ENCODE results near the gene AGPS. TPM values are rescaled to one million over a fixed set of nuclear protein-coding genes. Genes with fewer than 3 reads are reported as not detected.

AGPS gene
- total and polyA plus RNA-seq, 2 donors (not counting 1 experiment from before 2014, with no cell fraction given): 2.2 to 25.5 TPM

DNA sequence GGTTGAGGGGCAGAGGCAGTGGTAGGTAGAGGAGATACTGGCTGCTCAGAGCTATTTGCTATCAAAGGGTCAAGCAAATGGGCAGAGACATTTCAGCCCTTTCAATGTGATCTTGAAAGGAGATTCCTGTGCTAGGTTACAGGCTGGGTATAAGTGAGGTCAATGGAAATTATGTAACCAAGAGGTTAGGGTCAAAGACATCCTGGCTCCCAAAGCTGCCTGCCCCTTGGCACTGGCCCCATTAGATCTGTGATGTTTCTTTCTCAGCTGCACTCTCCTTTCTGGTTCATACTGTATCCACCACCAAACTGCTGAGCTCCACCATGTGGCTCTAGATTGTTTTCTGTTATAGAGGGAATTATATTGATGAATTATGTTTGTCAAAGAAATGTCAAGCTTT, 200.4 kb downstream of the AGPS start:
- POLR2A ChIA-PET: no interaction called here
- ATAC-seq (ENCODE audit: low read depth): no peak

DNA sequence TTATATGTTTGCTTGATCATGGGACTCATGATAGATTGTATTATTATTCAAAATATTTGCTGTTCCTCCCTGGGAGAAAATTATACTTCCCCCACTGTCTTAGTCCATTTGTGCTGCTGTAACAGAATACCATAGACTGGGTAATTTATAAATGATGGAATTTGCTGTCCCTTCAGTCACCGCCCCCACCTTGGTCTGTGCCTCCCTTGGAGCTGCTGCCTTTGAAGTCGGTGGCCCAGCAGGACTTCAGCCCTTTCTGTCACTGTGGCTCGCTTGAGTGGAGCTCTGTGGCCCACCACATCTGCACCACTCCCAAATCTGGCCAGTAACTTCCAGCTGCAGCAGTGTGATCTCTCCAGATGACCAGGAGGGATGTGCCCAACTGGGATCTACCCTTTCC, 200.8 kb downstream of the AGPS start:
- peaks cover 11% of the 10 kb centered on the region for H3K27me3 Mint-ChIP-seq
- H2AFZ ChIP-seq (ENCODE audit: insufficient read depth, low read depth, low read length, poor library complexity, severe bottlenecking): no peak overlapping the region
- H4K20me1 ChIP-seq (ENCODE audit: control insufficient read depth, insufficient read depth, low read length, poor library complexity, severe bottlenecking): no peaks in the 10 kb centered on the region
- H3K27ac Mint-ChIP-seq: no peak overlapping the region
- intact Hi-C loops (cut with micrococcal nuclease): no loop called here
- H3K4me2 ChIP-seq (replicated peaks; ENCODE audit: low read depth, low read length, poor library complexity, severe bottlenecking): no peak overlapping the region
- peaks cover 0 to 3% (median 0%) of the 10 kb centered on the region in 4 experiments for H3K27me3 ChIP-seq (replicated peaks in 1 of 4; ENCODE audit: control extremely low read depth in 1 of 4, control insufficient read depth in 3 of 4, insufficient read depth in 4 of 4, low read length in 3 of 4)
- no peaks in the 10 kb centered on the region for H3K4me1 Mint-ChIP-seq
- ChIA-PET CTCF (interaction anchor here (1.6 kb wide), 1 partner anchor 11 kb away, joined by 4 read pairs; no protein-coding TSS in a partner anchor), POLR2A (no interaction called here)
- H3K79me2 ChIP-seq (ENCODE audit: control insufficient read depth, insufficient read depth, low read length): no peaks in the 10 kb centered on the region
- H3K4me3 Mint-ChIP-seq: no peak overlapping the region
- no peaks in the 10 kb centered on the region for H3K9me3 Mint-ChIP-seq (ENCODE audit: insufficient read depth)
- no peaks in the 10 kb centered on the region for H3K4me1 ChIP-seq (ENCODE audit: control insufficient read depth in 2 of 2, insufficient read depth in 2 of 2, low read length in 2 of 2)
- H3K9me3 ChIP-seq (ENCODE audit: control extremely low read depth in 1 of 3, control insufficient read depth in 2 of 3, insufficient read depth in 1 of 3, low read length in 2 of 3): no peaks in the 10 kb centered on the region
- no peak overlapping the region for H3K4me3 ChIP-seq (ENCODE audit: control extremely low read depth in 1 of 5, extremely low read depth in 1 of 5, insufficient read depth in 1 of 5, low read depth in 2 of 5, low read length in 4 of 5)
- ATAC-seq (ENCODE audit: low read depth) (no peak), DNase-seq (no peak)
- H3K36me3 ChIP-seq (replicated peaks in 1 of 2; ENCODE audit: control extremely low read depth in 1 of 2, control insufficient read depth in 1 of 2, extremely low read depth in 1 of 2, insufficient read depth in 2 of 2, low read length in 1 of 2): no peaks in the 10 kb centered on the region
- H3K9ac ChIP-seq (ENCODE audit: low read length): no peak overlapping the region
- no peak for TF ChIP-seq EZH2 (IDR thresholded peaks at IDR 0.05; ENCODE audit: borderline replicate concordance, insufficient read depth, low read depth, low read length, poor library complexity, severe bottlenecking)
- TF ChIP-seq, protein P1, sequence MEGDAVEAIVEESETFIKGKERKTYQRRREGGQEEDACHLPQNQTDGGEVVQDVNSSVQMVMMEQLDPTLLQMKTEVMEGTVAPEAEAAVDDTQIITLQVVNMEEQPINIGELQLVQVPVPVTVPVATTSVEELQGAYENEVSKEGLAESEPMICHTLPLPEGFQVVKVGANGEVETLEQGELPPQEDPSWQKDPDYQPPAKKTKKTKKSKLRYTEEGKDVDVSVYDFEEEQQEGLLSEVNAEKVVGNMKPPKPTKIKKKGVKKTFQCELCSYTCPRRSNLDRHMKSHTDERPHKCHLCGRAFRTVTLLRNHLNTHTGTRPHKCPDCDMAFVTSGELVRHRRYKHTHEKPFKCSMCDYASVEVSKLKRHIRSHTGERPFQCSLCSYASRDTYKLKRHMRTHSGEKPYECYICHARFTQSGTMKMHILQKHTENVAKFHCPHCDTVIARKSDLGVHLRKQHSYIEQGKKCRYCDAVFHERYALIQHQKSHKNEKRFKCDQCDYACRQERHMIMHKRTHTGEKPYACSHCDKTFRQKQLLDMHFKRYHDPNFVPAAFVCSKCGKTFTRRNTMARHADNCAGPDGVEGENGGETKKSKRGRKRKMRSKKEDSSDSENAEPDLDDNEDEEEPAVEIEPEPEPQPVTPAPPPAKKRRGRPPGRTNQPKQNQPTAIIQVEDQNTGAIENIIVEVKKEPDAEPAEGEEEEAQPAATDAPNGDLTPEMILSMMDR (IDR thresholded peaks at IDR 0.05): no peak
- H3K27ac ChIP-seq (ENCODE audit: low read length in 2 of 2): no peak overlapping the region
- 100% methylated on average over 3 of the region's 3 CpGs for WGBS (ENCODE audit: insufficient coverage)

More for the DNA sequence above, 200.4 kb downstream of the AGPS start:
- Mint-ChIP-seq H3K9me3 (ENCODE audit: insufficient read depth) (no peaks in the 10 kb centered on the region), H3K4me3 (no peak overlapping the region), H3K4me1 (no peaks in the 10 kb centered on the region), H3K27me3 (peaks cover 11% of the 10 kb centered on the region), H3K27ac (no peak overlapping the region)
- H4K20me1 ChIP-seq (ENCODE audit: control insufficient read depth, insufficient read depth, low read length, poor library complexity, severe bottlenecking): no peaks in the 10 kb centered on the region
- H3K4me2 ChIP-seq (replicated peaks; ENCODE audit: low read depth, low read length, poor library complexity, severe bottlenecking): no peak overlapping the region
- H3K4me3 ChIP-seq (ENCODE audit: control extremely low read depth in 1 of 5, extremely low read depth in 1 of 5, insufficient read depth in 1 of 5, low read depth in 2 of 5, low read length in 4 of 5): no peak overlapping the region
- peaks cover 0 to 3% (median 0%) of the 10 kb centered on the region in 4 experiments for H3K27me3 ChIP-seq (replicated peaks in 1 of 4; ENCODE audit: control extremely low read depth in 1 of 4, control insufficient read depth in 3 of 4, insufficient read depth in 4 of 4, low read length in 3 of 4)
- no peak overlapping the region for H2AFZ ChIP-seq (ENCODE audit: insufficient read depth, low read depth, low read length, poor library complexity, severe bottlenecking)
- no peaks in the 10 kb centered on the region for H3K79me2 ChIP-seq (ENCODE audit: control insufficient read depth, insufficient read depth, low read length)
- CTCF ChIA-PET: no interaction called here
- H3K9me3 ChIP-seq (ENCODE audit: control extremely low read depth in 1 of 3, control insufficient read depth in 2 of 3, insufficient read depth in 1 of 3, low read length in 2 of 3): no peaks in the 10 kb centered on the region
- H3K36me3 ChIP-seq (replicated peaks in 1 of 2; ENCODE audit: control extremely low read depth in 1 of 2, control insufficient read depth in 1 of 2, extremely low read depth in 1 of 2, insufficient read depth in 2 of 2, low read length in 1 of 2): no peaks in the 10 kb centered on the region
- H3K4me1 ChIP-seq (ENCODE audit: control insufficient read depth in 2 of 2, insufficient read depth in 2 of 2, low read length in 2 of 2): no peaks in the 10 kb centered on the region
- H3K9ac ChIP-seq (ENCODE audit: low read length): no peak overlapping the region
- intact Hi-C loops (cut with micrococcal nuclease): no loop called here
- H3K27ac ChIP-seq (ENCODE audit: low read length in 2 of 2): no peak overlapping the region
- no peak for DNase-seq
- TF ChIP-seq EZH2 (IDR thresholded peaks at IDR 0.05; ENCODE audit: borderline replicate concordance, insufficient read depth, low read depth, low read length, poor library complexity, severe bottlenecking): no peak
- TF ChIP-seq, protein P1 (IDR thresholded peaks at IDR 0.05): no peak

Small RNA genes lying within 50 kb of the gene (small RNA-seq; reads per million reads assigned to genes)
- not detected for gene RF01210 (ENCODE audit: insufficient read length, low read depth, low replicate concordance)

Other genes starting within 250 kb of the AGPS start
- gene HNRNPA3, start 180.0 kb upstream of the AGPS start, total RNA-seq: 197 and 200 TPM in 2 replicates
- 45.1 and 106 TPM in 2 replicates for gene HNRNPA3, start 180.0 kb upstream of the AGPS start, polyA plus RNA-seq
- 85.3 and 93.6 TPM in 2 replicates for gene NFE2L2, start 128.0 kb upstream of the AGPS start, total RNA-seq
- gene NFE2L2, start 128.0 kb upstream of the AGPS start, polyA plus RNA-seq: 16.8 and 24.1 TPM in 2 replicates

Data from B cell (primary cell).